ENCODE data around the gene CDK9.

Gene CDK9

DNA sequence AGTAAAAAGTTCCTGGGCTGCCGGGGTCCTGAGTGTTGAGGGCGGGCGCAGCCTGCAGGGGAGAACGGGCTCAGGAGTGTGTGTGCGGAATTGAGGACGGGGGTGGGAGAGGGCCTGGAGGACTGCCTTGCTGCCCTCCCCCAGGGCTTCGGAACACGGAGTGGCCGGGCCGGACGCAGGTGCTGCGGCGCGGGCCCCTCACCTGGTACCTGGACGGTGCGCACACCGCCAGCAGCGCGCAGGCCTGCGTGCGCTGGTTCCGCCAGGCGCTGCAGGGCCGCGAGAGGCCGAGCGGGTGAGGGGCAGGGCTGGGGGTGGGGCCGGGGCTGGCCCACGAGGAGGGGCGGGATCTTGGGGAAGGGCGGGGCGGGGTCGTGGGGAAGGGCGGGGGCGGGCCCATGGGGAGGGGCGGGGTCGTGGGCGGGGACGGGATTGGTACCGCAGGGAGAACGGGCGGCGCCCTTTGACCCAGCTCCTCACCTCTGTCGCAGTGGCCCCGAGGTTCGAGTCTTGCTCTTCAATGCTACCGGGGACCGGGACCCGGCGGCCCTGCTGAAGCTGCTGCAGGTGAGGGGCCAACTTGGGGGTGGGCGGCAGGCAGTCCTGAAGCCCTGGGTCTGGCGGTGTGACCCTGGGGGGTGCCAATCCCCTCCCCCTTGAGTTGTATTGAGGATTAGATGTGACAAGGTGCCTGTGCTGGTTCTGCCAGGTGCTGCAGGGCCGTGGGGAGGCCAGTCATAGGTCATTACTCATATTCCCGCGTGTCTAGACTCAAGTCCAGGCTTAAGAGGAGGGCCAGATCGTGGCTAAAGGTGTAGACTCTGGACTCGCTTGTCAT, 23.9 kb downstream of the CDK9 start:
- TF ChIP-seq, protein P1, sequence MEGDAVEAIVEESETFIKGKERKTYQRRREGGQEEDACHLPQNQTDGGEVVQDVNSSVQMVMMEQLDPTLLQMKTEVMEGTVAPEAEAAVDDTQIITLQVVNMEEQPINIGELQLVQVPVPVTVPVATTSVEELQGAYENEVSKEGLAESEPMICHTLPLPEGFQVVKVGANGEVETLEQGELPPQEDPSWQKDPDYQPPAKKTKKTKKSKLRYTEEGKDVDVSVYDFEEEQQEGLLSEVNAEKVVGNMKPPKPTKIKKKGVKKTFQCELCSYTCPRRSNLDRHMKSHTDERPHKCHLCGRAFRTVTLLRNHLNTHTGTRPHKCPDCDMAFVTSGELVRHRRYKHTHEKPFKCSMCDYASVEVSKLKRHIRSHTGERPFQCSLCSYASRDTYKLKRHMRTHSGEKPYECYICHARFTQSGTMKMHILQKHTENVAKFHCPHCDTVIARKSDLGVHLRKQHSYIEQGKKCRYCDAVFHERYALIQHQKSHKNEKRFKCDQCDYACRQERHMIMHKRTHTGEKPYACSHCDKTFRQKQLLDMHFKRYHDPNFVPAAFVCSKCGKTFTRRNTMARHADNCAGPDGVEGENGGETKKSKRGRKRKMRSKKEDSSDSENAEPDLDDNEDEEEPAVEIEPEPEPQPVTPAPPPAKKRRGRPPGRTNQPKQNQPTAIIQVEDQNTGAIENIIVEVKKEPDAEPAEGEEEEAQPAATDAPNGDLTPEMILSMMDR (IDR thresholded peaks at IDR 0.05; ENCODE audit: low read length, missing control alignments) = no peak
- H3K4me3 ChIP-seq (replicated peaks; ENCODE audit: low read depth, low read length) = no peak overlapping the region
- DNase-seq (ENCODE audit: low read depth) = no peak

DNA sequence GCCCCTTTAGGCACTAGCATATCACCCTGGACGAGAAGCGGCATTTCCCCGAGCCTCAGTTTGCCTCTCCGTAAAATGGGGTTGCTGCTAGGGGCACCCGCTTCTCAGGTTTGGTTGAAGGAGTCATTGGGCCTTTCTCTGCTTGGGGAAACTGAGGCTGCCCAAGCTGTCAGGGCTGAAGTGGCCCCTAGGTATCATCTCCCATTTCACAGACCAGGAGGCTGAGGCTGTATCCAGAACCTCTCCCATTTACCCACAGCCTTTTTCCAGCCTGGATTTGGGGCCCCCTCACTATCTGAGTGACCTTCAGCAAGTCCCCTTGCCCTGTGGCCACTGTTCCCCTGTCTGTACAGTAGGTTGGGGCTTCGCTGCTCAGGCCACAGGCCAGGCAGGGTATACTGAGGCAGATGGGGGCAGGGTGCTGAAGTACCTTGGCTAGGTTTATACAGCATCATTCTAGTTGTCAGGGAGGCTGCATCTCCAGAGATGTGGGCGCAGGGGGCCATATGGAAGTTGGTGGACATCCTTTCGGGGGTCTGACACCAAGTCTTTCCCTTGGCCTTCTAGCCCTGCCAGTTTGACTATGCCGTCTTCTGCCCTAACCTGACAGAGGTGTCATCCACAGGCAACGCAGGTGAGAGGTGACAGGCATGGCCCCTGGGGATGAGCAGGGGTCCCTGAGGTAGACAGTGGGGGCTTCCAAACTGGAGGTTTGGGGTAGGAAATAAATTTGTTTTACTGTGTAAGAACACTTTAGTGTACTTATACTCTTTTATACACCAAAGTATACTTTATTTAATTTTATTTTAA, 24.7 kb downstream of the CDK9 start:
- H3K4me3 ChIP-seq (replicated peaks; ENCODE audit: low read depth, low read length) = no peak overlapping the region
- TF ChIP-seq, protein P1 (IDR thresholded peaks at IDR 0.05; ENCODE audit: low read length, missing control alignments) = no peak
- DNase-seq (ENCODE audit: low read depth) = no peak

DNA sequence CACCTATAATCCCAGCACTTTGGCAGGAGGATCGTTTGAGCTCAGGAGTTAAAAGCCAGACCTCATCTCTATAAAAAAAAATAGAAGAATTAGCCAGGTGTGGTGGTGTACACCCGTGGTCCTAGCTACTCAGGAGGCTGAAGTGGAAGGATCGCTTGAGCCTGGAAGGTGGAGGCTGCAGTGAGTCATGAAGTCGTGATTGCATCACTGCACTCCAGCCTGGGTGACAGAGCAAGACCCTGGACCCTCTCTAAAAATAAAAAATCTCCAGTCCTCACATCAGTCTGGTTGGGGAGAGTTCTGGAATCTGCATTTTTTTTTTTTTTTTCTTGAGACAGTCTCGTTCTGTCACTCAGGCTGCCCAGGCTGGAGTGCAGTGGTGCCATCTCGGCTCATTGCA, 26.2 kb downstream of the CDK9 start:
- no peak for DNase-seq (ENCODE audit: low read depth)
- no peak overlapping the region for H3K4me3 ChIP-seq (replicated peaks; ENCODE audit: low read depth, low read length)
- TF ChIP-seq, protein P1 (IDR thresholded peaks at IDR 0.05; ENCODE audit: low read length, missing control alignments) = no peak

DNA sequence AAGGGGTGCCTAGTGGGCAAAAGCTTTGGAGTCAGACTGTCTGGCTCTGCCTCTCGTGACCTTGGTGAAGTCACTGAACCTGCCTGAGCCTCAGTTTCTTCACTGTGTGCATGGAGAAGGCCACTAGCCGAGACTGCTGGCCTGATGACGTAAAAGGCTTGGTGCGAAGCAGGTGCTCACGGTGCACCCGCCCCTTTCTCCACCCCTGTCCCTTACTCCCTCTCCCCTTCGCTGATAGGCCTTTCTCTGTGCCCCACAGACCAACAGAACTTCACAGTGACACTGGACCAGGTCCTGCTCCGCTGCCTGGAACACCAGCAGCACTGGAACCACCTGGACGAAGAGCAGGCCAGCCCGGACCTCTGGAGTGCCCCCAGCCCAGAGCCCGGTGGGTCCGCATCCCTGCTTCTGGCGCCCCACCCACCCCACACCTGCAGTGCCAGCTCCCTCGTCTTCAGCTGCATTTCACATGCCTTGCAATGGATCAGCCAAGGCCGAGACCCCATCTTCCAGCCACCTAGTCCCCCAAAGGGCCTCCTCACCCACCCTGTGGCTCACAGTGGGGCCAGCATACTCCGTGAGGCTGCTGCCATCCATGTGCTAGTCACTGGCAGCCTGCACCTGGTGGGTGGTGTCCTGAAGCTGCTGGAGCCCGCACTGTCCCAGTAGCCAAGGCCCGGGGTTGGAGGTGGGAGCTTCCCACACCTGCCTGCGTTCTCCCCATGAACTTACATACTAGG, 27.3 kb downstream of the CDK9 start:
- DNase-seq (ENCODE audit: low read depth) = no peak

DNA sequence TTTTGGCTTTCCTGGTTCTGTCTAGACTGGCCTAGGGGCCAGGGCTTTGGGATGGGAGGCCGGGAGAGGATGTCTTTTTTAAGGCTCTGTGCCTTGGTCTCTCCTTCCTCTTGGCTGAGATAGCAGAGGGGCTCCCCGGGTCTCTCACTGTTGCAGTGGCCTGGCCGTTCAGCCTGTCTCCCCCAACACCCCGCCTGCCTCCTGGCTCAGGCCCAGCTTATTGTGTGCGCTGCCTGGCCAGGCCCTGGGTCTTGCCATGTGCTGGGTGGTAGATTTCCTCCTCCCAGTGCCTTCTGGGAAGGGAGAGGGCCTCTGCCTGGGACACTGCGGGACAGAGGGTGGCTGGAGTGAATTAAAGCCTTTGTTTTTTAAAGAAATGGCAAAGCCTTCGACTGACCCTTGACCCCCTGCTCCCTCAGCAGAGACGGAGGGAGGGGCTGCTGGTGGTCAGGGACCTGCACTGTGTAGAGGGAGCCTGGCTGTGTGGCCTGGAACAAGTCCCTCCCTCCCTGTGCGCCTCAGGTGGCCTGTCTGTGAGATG, 27.9 kb downstream of the CDK9 start:
- TF ChIP-seq, protein P1 (IDR thresholded peaks at IDR 0.05; ENCODE audit: low read length, missing control alignments) = no peak
- H3K4me3 ChIP-seq (replicated peaks; ENCODE audit: low read depth, low read length) = no peak overlapping the region
- no peak for DNase-seq (ENCODE audit: low read depth)

More for the DNA sequence above, 27.3 kb downstream of the CDK9 start:
- TF ChIP-seq, protein P1 (IDR thresholded peaks at IDR 0.05; ENCODE audit: low read length, missing control alignments) = no peak
- no peak overlapping the region for H3K4me3 ChIP-seq (replicated peaks; ENCODE audit: low read depth, low read length)

DNA sequence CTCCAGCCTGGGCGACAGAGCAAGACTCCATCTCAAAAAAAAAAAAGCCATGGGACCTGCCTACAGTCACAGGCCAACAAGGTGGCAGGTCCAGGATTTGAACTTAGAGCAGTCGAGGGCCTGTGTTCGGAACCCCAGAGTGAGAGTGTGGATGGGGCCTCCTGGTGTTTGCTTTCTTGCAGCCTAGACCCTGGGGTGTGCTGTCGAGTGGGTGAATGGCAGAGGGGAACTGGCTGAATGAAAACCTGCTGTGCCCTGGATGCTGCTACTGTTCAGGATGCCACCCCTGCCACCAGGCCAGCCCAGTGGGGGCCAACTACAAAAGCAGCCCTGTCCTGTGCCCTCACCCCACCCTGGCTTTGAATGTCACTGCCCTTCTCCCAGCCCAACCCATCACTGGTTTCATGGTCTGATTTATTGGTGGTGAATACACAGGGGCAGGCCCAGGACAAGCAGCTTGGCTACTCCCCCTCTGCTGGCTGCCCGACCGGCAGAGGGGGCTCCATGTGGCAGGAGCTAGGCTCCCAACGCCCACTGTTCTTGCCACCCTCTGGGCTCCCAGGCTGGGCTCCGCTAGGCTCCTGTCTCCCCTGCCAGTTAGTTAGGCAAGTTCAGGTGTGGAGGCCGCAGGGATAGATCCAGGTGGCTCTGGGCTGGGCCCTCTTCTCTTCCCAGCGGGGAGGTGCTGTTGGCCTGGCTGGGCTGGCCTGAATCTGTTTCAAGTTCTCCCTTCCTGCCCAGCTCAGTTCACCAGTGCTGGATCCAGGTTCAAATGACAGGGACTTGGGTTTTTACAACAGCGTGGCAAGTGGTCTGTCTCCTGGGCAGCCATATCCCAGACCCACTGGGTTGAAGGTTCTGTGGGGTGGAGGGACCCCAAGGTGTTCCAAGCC, 29.0 kb downstream of the CDK9 start:
- no peak overlapping the region for H3K4me3 ChIP-seq (replicated peaks; ENCODE audit: low read depth, low read length)
- no peak for DNase-seq (ENCODE audit: low read depth)
- TF ChIP-seq, protein P1 (IDR thresholded peaks at IDR 0.05; ENCODE audit: low read length, missing control alignments) = no peak

Measured in fibroblast of pulmonary artery (primary cell).